Uterus (tissue), 2 donors: ENCODE measurements around the gene ENHO.

Experiments
- POLR2A ChIP-seq, 2 donors: fragments of 450-650 bp; IDR thresholded peaks; one replicate each; pipeline ENCODE4 v1.6.1; 2016; ENCODE audit warnings: antibody characterized with exemption in 2 of 2, mild to moderate bottlenecking in 1 of 2, moderate library complexity in 1 of 2
- TF ChIP-seq, protein P1 (sequence below), 4 experiments: fragments of 200-600 bp in 2 of 4; fragments of 450-650 bp in 2 of 4; sonication (generic) in 2 of 4; IDR thresholded peaks; one replicate each; pipeline ENCODE4 v1.5.1; 2016 to 2019; ENCODE audit warnings: antibody characterized with exemption in 4 of 4, mild to moderate bottlenecking in 2 of 4, moderate library complexity in 1 of 4

DNA sequence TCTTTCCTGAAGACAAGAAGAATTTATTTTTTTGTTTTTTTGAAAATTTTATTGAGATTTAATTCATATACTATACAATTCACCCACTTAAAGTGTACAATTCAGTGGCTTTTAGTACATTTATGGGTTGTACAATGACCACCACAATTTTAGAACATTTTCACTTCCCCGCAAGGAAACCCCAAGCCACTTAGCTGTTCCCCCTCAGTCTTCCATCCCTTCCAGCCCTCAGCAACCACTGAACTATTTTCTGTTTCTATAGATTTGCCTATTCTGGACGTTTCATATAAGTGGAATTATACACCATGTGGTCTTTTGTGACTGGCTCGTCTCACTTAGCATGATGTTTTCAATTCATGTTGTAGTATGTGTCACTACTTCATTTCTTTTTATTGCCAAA is 36.2 kb downstream of the ENHO start:
- TF ChIP-seq, protein P1, sequence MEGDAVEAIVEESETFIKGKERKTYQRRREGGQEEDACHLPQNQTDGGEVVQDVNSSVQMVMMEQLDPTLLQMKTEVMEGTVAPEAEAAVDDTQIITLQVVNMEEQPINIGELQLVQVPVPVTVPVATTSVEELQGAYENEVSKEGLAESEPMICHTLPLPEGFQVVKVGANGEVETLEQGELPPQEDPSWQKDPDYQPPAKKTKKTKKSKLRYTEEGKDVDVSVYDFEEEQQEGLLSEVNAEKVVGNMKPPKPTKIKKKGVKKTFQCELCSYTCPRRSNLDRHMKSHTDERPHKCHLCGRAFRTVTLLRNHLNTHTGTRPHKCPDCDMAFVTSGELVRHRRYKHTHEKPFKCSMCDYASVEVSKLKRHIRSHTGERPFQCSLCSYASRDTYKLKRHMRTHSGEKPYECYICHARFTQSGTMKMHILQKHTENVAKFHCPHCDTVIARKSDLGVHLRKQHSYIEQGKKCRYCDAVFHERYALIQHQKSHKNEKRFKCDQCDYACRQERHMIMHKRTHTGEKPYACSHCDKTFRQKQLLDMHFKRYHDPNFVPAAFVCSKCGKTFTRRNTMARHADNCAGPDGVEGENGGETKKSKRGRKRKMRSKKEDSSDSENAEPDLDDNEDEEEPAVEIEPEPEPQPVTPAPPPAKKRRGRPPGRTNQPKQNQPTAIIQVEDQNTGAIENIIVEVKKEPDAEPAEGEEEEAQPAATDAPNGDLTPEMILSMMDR (IDR thresholded peaks at IDR 0.05), result no peak
- TF ChIP-seq POLR2A (IDR thresholded peaks at IDR 0.05), result no peak
